GM12878 (cell line): ENCODE data around the gene RBKS. TPM values are rescaled to one million over a fixed set of nuclear protein-coding genes. Genes with fewer than 3 reads are reported as not detected.

Source experiments
- ATAC-seq: fragments of 200-7000 bp; cut with Tn5 transposase; 3 replicates; pipeline ENCODE4 v1.9.1; 2020; ENCODE audit warnings: mild to moderate bottlenecking, moderate library complexity
- BruUV-seq: library from RNA; stranded (reverse); fragments of 400-500 nt; replicated peaks from 2 replicates; lab custom pipeline; 2021; lab: Mats Ljungman, UMichigan
- CTCF ChIA-PET: fragments of 300-600 bp; sonication (Branson Sonifier 250); formaldehyde crosslinking; extraction: SDS; loops from one replicate; lab custom pipeline; 2021; ENCODE audit warnings: inconsistent platforms; lab: Yijun Ruan, JAX
- POLR2A ChIA-PET: fragments of 350-600 bp; formaldehyde crosslinking; extraction: SDS; loops from one replicate; lab custom pipeline; 2021; ENCODE audit warnings: inconsistent platforms; lab: Charles Lee
- RAD21 ChIA-PET: fragments of 300-600 bp; sonication (Branson Sonifier 250); formaldehyde crosslinking; loops from one replicate; lab custom pipeline; 2023; ENCODE audit warnings: antibody characterized with exemption; ENCODE audit not compliant: unreplicated experiment; lab: Charles Lee
- SMC1A ChIA-PET: fragments of 300-600 bp; sonication (Branson Sonifier 250); formaldehyde crosslinking; loops from one replicate; lab custom pipeline; 2023; ENCODE audit not compliant: unreplicated experiment, uncharacterized antibody; lab: Charles Lee
- DNase-seq: peaks from one replicate; pipeline ENCODE4 v3.0.0-alpha.2; 2011; ENCODE audit warnings: low read depth, low spot score
- FAIRE-seq: peaks from 3 replicates; lab custom pipeline; 2011; peaks lifted over from hg19 to GRCh38; lab: Jason Lieb, UNC
- H2AFZ ChIP-seq: 2 replicates; pipeline ENCODE4 v1.6.0; 2011; ENCODE audit warnings: low read depth, low read length, control low read depth; ENCODE audit not compliant: control insufficient read depth
- H3K27ac ChIP-seq: 2 replicates; pipeline ENCODE4 v1.5.1; 2011; ENCODE audit warnings: control low read depth; ENCODE audit not compliant: control insufficient read depth, insufficient read depth
- H3K27me3 ChIP-seq, 2 experiments: replicated peaks in 1 of 2; 2 replicates each; pipeline versions ENCODE4 v1.6.0 to v1.6.1; 2011; ENCODE audit warnings: low read length in 1 of 2; ENCODE audit not compliant: control insufficient read depth in 2 of 2, insufficient read depth in 2 of 2
- H3K36me3 ChIP-seq, 2 experiments: 2 replicates each; pipeline ENCODE4 v1.5.1; 2011; ENCODE audit warnings: low read length in 1 of 2; ENCODE audit not compliant: control insufficient read depth in 2 of 2, insufficient read depth in 2 of 2
- H3K4me1 ChIP-seq: 2 replicates; pipeline ENCODE4 v1.6.1; 2011; ENCODE audit warnings: mild to moderate bottlenecking, low read length, moderate library complexity, mixed read lengths; ENCODE audit not compliant: control insufficient read depth, insufficient read depth
- H3K4me2 ChIP-seq: 2 replicates; pipeline ENCODE4 v1.6.0; 2011; ENCODE audit warnings: control low read depth; ENCODE audit not compliant: control insufficient read depth, insufficient read depth
- H3K4me3 ChIP-seq: fragments of 200-600 bp; sonication (generic); 2 replicates; pipeline ENCODE4 v1.5.1; 2016
- H3K79me2 ChIP-seq: 2 replicates; pipeline ENCODE4 v1.6.0; 2011; ENCODE audit warnings: low read length; ENCODE audit not compliant: control insufficient read depth, insufficient read depth
- H3K9ac ChIP-seq: 2 replicates; pipeline ENCODE4 v1.8.0; 2011; ENCODE audit warnings: low read length, control low read depth, mixed read lengths; ENCODE audit not compliant: control insufficient read depth, insufficient read depth
- H3K9me3 ChIP-seq: replicated peaks from 3 replicates; pipeline ENCODE4 v1.5.1; 2011; ENCODE audit warnings: mild to moderate bottlenecking, low read length; ENCODE audit not compliant: control insufficient read depth, insufficient read depth
- H4K20me1 ChIP-seq: 2 replicates; pipeline ENCODE4 v1.6.0; 2011; ENCODE audit not compliant: control insufficient read depth, insufficient read depth
- ATF2 ChIP-seq: IDR thresholded peaks from 2 replicates; pipeline ENCODE4 v1.6.1; 2012; ENCODE audit warnings: low read length, inconsistent platforms
- CEBPB ChIP-seq, 2 experiments: fragments of 150-350 bp in 1 of 2; IDR thresholded peaks; 2 replicates each; pipeline ENCODE4 v1.6.1; 2012 to 2014; ENCODE audit warnings: low read depth in 2 of 2, low read length in 2 of 2, borderline replicate concordance in 1 of 2, inconsistent platforms in 1 of 2
- IRF3 ChIP-seq: fragments of 450-650 bp; IDR thresholded peaks from 2 replicates; pipeline ENCODE4 v1.6.1; 2014; ENCODE audit warnings: mild to moderate bottlenecking
- NFXL1 ChIP-seq: fragments of 450-650 bp; IDR thresholded peaks from 2 replicates; pipeline ENCODE4 v1.6.1; 2017; ENCODE audit warnings: antibody characterized with exemption, mild to moderate bottlenecking, borderline replicate concordance
- SMARCA5 ChIP-seq: fragments of 450-650 bp; IDR thresholded peaks from 2 replicates; pipeline ENCODE4 v1.6.1; 2017; ENCODE audit warnings: mild to moderate bottlenecking
- SRF ChIP-seq, 2 experiments: IDR thresholded peaks; 2 replicates each; pipeline ENCODE4 v1.6.1; 2011; ENCODE audit warnings: low read depth in 2 of 2, low read length in 2 of 2, mild to moderate bottlenecking in 1 of 2, moderate library complexity in 1 of 2
- SUPT20H ChIP-seq: IDR thresholded peaks from 2 replicates; pipeline ENCODE4 v1.6.1; 2011; ENCODE audit warnings: low read depth, mild to moderate bottlenecking, low read length, moderate library complexity, borderline replicate concordance; ENCODE audit not compliant: control insufficient read depth
- TCF12 ChIP-seq: IDR thresholded peaks from 2 replicates; pipeline ENCODE4 v1.6.1; 2011; ENCODE audit warnings: low read depth, mild to moderate bottlenecking, low read length
- WRNIP1 ChIP-seq: IDR thresholded peaks from 2 replicates; pipeline ENCODE4 v1.6.1; 2011; ENCODE audit warnings: low read depth, low read length, improper control_type of control experiment, borderline replicate concordance
- ZNF274 ChIP-seq: IDR thresholded peaks from one replicate; pipeline ENCODE4 v1.8.0; 2011; ENCODE audit not compliant: insufficient read length, insufficient read depth
- ZZZ3 ChIP-seq: IDR thresholded peaks from 2 replicates; pipeline ENCODE4 v1.6.1; 2011; ENCODE audit warnings: low read depth; ENCODE audit not compliant: control insufficient read depth, insufficient read length
- WGBS: methylation state at CpG from one replicate; pipeline ENCODE4 v1.1.6; 2016; ENCODE audit warnings: low lambda C conversion rate; ENCODE audit not compliant: insufficient replicate concordance, insufficient coverage; ENCODE audit errors: missing lambda C conversion rate; 5-methylcytosine and 5-hydroxymethylcytosine counted together
- in situ Hi-C: fragments of 300-500 bp; cut with MboI; formaldehyde crosslinking; loops from 9 replicates; pipeline ENCODE4 v1.14.3; 2018; ENCODE audit warnings: mixed read lengths
- intact Hi-C: fragments of 100-400 bp; cut with micrococcal nuclease; formaldehyde crosslinking; loops from one replicate; pipeline ENCODE4 v1.14.2; 2022; ENCODE audit not compliant: unreplicated experiment
- polyA plus RNA-seq, 11 experiments: library from polyadenylated mRNA; depleted of rRNA in 4 of 11; unstranded in 6 of 11; stranded (reverse) in 5 of 11; fragments of >200 nt; fragmentation: Nextera tagmentation in 4 of 11; fragmentation: Illumina TruSeq in 1 of 11; extraction: Ambion mirVana in 4 of 11; extraction: Trizol in 1 of 11; gene quantifications; 1 replicate in 1 of 11; 2 replicates in 10 of 11; pipeline versions ENCODE4 v1.2.1 to v1.2.3, GENCODE V29; 2011 to 2016; ENCODE audit warnings: inconsistent platforms in 2 of 11, missing spikeins in 2 of 11, low read depth in 1 of 11
- total RNA-seq, 4 experiments: library from RNA; depleted of rRNA in 3 of 4; stranded (reverse); fragments of >200 nt in 3 of 4; fragmentation: Illumina TruSeq in 1 of 4; extraction: Trizol in 1 of 4; gene quantifications; 2 replicates each; pipeline versions ENCODE4 v1.2.1 to v1.2.3, GENCODE V29; 2013 to 2021

The RBKS gene
- total and polyA plus RNA-seq, 10 of the 15 experiments (the other 5 are each of a cell fraction or from before 2014, with no cell fraction given) = 0.39 to 1.8 (median 1.0) TPM

- no peak for TF ChIP-seq ZNF274
Measured at GRCh38 chr2:27756091-27756490, 134.1 kb downstream of the RBKS start (continued).

DNA sequence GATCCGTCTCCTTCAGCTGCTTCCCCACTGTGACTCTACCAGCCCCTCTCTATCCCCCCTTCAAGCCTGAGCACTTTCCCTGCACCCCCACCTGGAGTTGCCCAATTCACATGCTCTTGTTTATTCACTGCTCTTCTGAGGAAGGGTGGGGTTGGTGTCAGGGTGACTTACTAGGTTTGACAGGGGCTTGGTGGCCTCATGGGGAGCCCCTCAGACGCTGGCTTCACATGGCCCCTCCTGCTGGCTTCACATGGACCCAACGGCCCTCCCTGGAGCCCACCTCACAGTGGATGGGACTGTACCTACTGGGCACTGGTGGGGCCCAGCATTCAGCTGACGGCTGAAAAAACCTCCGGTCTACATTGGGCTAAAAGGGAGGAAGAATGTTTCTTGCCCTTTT, 135.4 kb downstream of the RBKS start:
- H2AFZ ChIP-seq = no peak overlapping the region
- H3K9ac ChIP-seq = no peak overlapping the region
- no TSS peak for BruUV-seq
- intact Hi-C loops = loop anchor here (1.0 kb wide), 1 partner anchor 697 kb away; no protein-coding TSS in a partner anchor
- ChIA-PET POLR2A (no interaction called here), SMC1A (interaction anchor here (0.8 to 2.2 kb wide), 3 partner anchors 642 to 698 kb away, joined by 5 to 6 read pairs (median 5); no protein-coding TSS in a partner anchor)
- no peaks in the 10 kb centered on the region for H3K9me3 ChIP-seq
- no peaks in the 10 kb centered on the region for H3K36me3 ChIP-seq
- TF ChIP-seq WRNIP1 (no peak), CEBPB (IDR thresholded peaks at IDR 0.05; ENCODE audit: borderline replicate concordance in 1 of 2, low read depth in 2 of 2, low read length in 2 of 2) (no peak), ZZZ3 (no peak), TCF12 (no peak), ATF2 (no peak), SRF (IDR thresholded peaks at IDR 0.05; ENCODE audit: low read depth in 2 of 2, low read length in 2 of 2) (no peak), IRF3 (no peak), SUPT20H (no peak), NFXL1 (no peak), SMARCA5 (no peak)
- TF ChIP-seq, all 136 proteins: peak for 0
- Histone ChIP-seq H3K4me2 (no peak overlapping the region), H3K79me2 (no peaks in the 10 kb centered on the region), H3K4me3 (no peak overlapping the region), H3K27ac (no peak overlapping the region), H3K4me1 (no peaks in the 10 kb centered on the region), H3K27me3 (no peaks in the 10 kb centered on the region; a peak in 1 of 4 replicates), H4K20me1 (no peaks in the 10 kb centered on the region)
- FAIRE-seq = no peak
- DNase-seq = no peak
- RAD21 ChIA-PET = interaction anchor here (1.0 to 2.2 kb wide), 4 partner anchors 18 to 701 kb away, joined by 3 to 9 read pairs (median 6); no protein-coding TSS in a partner anchor
- CTCF ChIA-PET = interaction anchor here (0.7 to 1.9 kb wide), 11 partner anchors 41 to 897 kb away, joined by 3 to 8 read pairs (median 4); no protein-coding TSS in a partner anchor
- no peak for ATAC-seq
- WGBS = 57% methylated on average over 5 of the region's 5 CpGs
- in situ Hi-C loops = no loop called here
